HPDE6-E6E7 (cell line): ENCODE results near the gene LARP6.
"Not testable (repeated sequence)": the region's sequence is repeated elsewhere in the genome, so short reads cannot be mapped to it uniquely, and the experiment has no call there.

Source experiments
- DNase-seq: peaks from one replicate; pipeline ENCODE4 v3.0.0; 2011; ENCODE audit warnings: missing footprints; ENCODE audit errors: extremely low spot score

Gene LARP6

GRCh38 chr15:70859322-70859908 lies 5.5 kb upstream of the LARP6 start:
- DNase-seq = no peak

DNA sequence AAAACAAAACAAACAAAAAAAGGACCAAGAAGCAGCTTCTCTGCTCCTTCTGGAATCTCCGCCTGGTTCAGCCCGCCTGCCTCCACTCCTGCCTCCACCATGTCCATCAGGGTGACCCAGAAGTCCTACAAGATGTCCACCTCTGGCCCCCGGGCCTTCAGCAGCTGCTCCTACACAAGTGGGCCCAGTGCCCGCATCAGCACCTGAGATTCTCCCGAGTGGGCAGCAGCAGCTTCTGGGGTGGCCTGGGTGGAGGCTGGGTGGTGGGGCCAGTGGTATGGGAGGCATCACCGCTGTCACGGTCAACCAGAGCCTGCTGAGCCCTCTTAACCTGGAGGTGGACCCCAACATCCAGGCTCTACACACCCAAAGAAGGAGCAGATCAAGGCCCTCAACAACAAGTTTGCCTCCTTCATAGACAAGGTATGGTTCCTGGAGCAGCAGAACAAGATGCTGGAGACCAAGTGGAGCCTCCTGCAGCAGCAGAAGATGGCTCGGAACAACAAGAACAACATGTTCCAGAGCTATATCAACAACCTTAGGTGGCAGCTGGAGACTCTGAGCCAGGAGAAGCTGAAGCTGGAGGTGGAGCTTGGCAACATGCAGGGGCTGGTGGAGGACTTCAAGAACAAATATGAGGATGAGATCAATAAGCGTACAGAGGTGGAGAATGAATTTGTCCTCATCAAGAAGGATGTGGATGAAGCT lies 4.8 kb upstream of the LARP6 start:
- DNase-seq = not testable (repeated sequence)

- DNase-seq = no peak
Observed at GRCh38 chr15:70857562-70858285, 3.8 kb upstream of the LARP6 start.

DNA sequence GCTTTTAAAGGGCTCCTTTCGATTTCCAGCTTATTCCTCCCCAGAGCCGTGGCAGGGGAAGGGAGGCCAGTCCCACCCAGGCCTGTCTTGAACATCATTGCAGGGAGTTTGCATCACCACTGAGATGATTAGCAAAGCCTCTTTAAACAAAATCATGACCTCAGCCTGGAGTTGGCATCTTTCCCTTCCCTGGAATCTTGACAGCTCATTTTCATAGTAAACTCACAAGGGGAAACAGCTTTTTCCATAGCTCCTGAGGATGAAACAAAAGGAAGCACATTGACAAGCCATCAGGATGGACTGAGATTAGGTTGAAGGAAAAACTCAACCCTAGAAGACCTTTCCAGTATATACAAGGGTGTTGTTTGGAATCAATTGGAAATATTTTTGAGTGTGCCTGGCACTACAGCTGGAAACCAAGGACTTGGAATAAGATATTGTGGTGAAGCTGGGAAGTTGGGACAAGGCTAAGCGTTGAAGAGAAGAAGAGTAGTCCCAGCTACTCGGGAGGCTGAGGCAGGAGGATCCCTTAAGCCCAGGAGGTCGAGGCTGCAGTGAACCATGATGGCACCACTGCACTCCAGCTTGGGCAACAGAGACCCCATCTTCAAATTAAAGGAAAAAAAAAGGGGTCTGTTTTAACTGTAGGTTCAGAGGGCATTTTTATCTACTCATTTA lies 3.1 kb upstream of the LARP6 start:
- peak; percentile 39 for DNase-seq

DNA sequence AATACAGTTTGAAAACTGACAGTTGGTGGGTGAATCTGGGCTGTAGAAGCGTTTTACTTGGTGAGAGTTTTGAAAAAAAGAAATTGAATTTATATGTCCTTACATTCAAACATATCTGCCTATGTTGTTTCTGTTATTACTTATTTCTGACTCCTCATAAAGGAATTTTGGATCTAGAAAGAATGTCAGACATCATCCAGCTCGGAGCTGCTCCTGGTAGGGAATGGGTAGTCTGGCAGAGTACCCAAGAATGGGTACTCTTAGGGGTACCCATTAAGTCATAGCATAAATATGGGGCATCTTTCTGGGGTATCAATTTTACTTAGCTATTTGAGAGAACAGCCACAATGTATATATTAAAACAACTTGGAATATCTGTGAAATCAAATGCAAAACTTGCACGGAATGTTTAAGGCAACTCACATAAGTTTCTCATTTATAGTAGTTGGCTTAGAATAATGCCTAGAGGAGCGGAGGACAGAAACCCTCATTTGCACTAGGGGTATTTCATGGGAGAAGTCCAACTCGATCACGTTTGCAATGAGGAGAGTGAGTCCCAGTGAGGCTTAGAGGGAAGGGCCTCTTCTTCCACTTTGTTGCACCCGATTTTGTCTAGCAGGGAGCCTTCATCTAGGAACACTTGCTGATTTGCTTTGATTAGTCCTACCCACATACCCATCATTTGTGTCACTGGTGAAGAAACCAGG lies 2.4 kb upstream of the LARP6 start:
- DNase-seq = no peak

DNA sequence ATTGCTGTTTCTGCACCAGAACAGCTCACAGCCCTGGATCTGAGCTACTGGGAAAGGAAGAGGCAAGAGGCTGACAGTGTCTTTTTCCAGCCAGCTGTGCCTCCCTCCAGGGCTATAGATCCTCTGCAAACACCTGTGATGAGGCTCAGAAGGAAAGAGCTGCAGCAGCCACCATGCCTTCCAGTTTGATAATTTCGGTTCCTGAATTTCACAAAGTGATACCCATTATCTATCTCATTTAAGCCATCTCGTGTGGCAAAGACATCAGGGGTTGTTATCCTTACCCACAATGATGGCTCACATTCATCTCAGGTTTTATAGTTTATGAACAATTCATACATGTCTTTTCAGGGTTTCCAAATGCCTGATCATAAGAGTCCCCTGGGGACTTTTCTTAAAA lies 1.8 kb upstream of the LARP6 start:
- DNase-seq = no peak

DNA sequence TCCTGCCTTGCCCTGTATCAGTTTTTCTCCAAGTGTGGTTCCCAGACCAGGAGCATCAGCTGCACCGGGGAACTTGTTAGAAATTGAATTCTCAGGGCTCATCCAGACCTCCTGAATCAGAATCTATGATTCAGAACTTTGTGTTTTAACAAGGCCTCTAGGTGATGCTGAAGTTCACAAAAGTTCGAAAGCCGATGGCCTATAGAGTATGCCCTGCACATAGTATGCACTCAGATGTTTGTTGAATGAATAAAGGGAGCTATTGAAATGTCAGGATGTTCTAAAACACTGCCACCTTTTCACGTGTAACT lies 664 bp upstream of the LARP6 start:
- peak; percentile 17 for DNase-seq

GRCh38 chr15:70853318-70853972 lies 512 bp downstream of the LARP6 start:
- peak; percentile 63 for DNase-seq

GRCh38 chr15:70852501-70853317 lies 1.2 kb downstream of the LARP6 start:
- DNase-seq = peak; percentile 52

DNA sequence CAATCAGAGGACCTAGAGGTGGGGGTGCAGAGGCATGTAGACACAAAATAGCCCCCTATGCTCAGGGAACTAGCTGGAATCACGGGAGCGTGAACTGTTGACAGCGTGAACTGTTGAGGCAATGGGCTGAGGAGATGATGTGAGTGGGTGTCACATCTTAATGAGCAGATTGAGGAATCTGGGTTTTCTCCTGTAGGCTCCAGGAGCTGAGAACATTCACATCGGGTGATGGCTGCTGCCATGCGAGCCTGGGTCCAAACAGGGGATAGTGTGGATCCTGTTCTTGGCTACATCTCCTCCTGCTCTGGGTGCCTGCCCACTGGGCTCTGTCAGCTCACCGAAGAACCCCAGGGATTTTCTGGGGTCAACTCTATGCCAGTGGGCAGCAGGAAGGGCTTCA lies 2.1 kb downstream of the LARP6 start:
- DNase-seq = no peak

DNA sequence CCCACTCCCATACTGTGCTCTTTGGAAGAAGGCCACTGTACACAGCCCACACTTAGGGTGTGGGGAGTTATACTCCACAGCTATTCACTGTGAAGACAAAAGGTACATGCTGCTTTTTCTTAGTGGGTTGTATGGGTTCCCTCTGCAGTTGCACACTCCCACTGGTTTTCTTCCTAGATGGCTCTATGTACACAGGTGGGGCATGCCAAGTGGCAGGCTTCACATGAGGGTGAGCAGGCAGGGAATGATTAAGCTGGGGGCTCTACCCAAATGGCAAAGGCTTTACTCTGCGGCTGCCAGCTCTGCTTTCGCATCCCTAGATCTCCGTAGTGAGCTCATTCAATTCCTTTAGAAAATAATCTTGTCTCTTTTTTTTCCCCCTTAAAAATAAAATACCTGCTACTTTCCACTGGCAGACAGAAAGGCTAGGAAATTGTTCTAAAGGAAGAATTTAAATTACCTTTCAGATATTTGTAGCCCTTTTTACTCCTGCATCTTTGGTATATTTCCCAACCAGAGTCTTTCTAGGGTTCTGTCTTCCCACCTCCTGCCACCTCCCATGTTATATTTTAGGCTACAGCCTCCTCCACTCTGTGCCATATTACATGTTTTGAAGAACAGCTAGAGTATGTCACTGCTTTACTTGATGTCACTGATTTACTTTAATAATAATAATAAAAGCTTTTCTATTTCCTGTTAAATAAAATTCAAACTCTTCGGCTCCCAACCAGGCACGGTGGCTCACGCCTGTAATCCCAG lies 8.2 kb downstream of the LARP6 start:
- no peak for DNase-seq

- no peak for DNase-seq
Observed at GRCh38 chr15:70837476-70837875, 16.5 kb downstream of the LARP6 start.

DNA sequence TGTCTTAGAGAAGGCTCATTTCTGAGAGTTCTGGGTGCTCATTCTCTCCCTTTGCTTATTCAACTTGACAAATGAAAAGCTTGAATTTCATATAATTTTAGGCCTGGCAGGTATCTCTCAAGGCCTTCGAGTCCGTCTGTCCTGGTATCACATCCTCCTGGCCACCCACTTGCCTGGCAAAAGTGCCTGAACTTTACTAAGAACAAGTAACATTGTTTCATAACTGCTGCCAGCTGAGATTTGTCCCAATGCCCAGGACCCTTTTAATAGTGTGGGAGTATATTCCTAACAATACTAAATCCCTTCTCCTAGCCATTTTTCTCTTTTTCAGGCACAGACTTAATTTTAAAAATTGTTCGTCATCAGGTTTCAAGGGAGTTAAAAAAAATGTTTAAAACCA lies 18.1 kb downstream of the LARP6 start:
- DNase-seq = no peak

DNA sequence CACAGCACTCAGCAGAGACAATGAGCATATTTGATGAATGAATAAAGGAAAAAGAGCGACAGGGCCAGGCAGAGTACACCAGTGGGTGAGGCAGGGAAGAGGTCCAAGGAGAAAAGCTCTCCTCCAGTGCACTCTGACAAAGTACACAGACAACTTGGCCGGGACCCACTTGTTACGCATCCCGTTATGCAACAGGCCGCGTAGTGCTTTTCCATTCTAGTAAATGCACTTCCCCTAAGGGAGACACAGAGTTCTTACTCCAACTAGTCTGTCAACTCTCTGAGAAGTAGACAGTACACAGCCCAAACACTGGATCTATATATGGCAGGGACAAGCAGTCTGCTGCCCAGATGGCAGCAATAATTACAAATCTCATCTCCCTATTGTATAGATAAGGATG lies 18.5 kb downstream of the LARP6 start:
- no peak for DNase-seq

GRCh38 chr15:70834999-70835398 lies 19.0 kb downstream of the LARP6 start:
- DNase-seq = no peak

- DNase-seq = peak; percentile 54
Observed at GRCh38 chr15:70833861-70834765, 19.8 kb downstream of the LARP6 start.

GRCh38 chr15:70833422-70833821 lies 20.5 kb downstream of the LARP6 start:
- no peak for DNase-seq

GRCh38 chr15:70832176-70832575 lies 21.8 kb downstream of the LARP6 start:
- no peak for DNase-seq
